ENCODE results near the gene TBX10.

GRCh38 chr11:67626970-67627369 lies 12.6 kb downstream of the TBX10 start:
- TF ChIP-seq CTCF (IDR thresholded peaks at IDR 0.05) = no peak
- no peak for TF ChIP-seq POLR2A (IDR thresholded peaks at IDR 0.05)
